Stimulated activated CD8-positive, alpha-beta memory T cell treated with anti-CD3 and anti-CD28 coated beads, Interleukin-7, amount 100 ng/mL, for 48 hours (primary cell): ENCODE results near the gene DRC3.
"Not testable (repeated sequence)": the region's sequence is repeated elsewhere in the genome, so short reads cannot be mapped to it uniquely, and the experiment has no call there.

ENCODE experiments used
- DNase-seq, 2 donors: peaks; one replicate each; pipeline ENCODE4 v3.0.0-alpha.2; 2020; ENCODE audit warnings: low read depth in 1 of 2; ENCODE audit errors: extremely low read depth in 1 of 2

The DRC3 gene

DNA sequence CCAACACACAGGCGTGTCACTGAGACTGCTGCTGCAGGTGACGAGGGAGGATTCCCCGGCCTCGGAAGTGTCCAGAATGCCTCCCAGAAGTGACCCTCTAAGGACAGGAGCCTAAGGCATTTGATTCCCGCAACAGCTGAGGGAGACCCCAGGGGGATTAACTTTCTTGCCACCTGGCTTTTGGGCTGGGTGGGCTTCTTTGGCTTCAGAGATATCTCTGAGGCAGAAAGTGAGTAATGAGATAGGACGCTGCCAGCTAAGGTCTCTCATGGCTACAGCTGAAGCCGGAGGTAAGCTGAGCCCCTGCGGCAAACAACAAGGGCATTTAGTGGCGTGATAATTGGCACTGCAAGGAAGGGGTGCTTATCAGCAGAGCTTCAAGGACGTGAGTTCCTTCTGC, 17.0 kb downstream of the DRC3 start:
- DNase-seq: no peak

DNA sequence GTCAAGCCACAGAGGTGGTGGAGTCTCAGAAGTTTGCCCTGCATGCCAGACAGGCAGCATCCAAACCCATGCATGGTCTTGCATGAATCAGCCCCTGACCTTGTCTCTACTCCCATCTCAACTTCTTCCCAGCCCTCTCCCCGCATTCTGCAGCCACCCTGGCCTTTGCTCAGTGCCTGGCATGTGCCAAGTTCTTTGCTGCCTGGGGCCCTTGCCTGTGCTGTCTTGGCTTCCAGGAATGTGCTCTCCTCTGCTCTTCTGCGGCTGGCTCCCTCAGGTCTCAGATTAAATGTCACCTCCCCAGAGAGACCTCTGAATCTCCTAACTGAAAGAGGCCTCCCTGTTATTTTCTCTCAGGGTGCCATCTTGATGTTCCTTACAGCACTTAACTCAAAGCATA, 17.6 kb downstream of the DRC3 start:
- no peak for DNase-seq

DNA sequence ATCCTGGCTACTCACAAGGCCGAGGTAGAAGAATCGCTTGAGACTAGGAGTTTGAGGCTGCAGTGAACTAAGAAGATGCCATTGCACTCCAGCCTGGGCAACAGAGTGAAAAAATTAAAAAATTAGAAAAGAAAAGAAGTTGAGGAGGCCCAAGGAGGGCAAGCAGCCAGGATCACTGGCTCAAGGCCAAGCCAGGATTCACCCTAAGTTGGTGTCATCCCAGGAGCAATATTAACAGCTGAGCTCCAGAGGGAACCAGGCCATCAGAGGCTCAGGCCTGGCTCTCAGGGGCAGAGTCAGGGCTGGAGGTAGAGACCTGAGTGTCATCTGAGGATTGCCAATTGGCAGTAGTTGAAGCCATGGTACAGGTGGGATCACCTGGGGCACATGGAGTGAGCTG, 20.7 kb downstream of the DRC3 start:
- no peak for DNase-seq

- DNase-seq: no peak
These were observed 21.2 kb downstream of the DRC3 start for GRCh38 chr17:17993852-17994251.

DNA sequence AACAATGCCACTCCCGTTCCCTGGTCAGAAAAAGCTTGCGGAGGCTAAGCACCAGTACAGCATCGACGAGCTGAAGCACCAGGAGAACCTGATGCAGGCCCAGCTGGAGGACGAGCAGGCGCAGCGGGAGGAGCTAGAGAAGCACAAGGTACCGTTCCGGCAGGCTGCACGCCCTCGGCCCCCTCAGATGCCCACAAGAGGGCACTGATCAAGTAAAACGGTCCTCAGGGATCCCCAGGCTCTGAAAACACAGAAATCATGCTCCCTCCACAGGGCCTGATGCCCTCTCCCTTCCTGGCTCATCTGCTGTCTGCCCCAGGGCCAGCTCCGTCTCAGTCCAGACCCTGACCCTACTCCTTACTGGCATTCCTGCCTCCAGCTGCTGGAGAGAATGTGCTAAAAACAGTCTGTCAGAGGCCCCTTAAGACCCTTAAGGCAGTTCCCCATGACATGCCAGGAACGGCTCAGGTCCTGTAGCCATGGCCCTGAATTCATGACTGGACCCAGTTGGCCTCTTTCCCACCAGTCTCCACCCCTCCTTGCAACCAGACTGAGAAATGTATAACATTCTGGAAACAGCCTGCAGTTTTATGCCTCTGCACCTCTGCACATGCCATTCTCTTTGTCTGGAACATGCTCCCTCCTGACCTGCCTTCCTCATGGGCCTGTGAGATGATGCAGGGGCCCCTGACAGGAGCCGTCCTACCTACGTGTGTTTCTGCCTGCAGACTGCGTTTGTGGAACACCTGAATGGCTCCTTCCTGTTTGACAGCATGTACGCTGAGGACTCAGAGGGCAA, 21.8 kb downstream of the DRC3 start:
- no peak for DNase-seq

GRCh38 chr17:17995887-17996286, 23.2 kb downstream of the DRC3 start:
- DNase-seq: not testable (repeated sequence)

- DNase-seq: no peak
These were observed 26.3 kb downstream of the DRC3 start for GRCh38 chr17:17998934-17999333.

DNA sequence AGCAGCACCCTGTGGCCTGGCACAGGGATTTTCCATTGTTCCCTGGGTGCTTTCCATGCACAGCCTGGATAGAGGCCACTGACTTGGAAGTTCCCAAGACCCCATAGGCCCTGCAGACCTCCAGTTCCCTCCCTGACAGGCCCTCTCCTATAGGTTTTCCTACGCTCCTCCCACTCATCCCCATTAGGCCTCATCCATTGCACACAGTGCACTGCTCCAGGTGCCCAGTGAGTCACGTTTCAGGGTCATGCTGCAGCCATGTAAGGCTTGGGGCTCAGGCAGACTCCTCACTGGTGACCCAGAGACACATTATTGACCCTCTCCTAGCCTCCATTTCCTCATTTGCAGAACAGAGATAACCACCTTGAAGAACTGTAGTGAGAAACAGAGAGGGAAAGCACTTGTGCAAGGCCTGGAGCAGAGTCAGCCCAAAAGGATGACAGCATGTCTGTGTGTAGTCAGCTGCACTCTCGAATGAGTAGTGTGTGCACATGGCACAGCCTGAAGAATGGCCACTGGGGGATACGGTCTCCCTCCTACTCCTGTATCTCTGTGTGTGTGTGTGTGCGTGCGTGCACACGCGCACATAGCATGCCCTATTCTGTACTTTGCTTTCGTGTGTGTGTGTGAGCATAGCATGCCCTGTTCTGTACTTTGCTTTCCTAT, 26.8 kb downstream of the DRC3 start:
- DNase-seq: no peak

DNA sequence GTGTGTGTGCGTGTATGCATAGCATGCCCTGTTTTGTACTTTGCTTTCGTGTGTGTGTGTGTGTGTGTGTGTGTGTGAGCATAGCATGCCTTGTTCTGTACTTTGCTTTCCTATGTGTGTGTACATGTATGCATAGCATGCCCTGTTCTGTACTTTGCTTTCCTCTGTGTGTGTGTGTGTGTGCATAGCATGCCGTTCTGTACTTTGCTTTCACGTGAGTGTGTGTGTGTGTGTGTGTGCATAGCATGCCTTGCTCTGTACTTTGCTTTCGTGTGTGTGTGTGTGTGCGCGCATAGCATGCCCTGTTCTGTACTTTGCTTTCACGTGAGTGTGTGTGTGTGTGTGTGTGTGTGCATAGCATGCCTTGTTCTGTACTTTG, 27.4 kb downstream of the DRC3 start:
- DNase-seq: no peak

DNA sequence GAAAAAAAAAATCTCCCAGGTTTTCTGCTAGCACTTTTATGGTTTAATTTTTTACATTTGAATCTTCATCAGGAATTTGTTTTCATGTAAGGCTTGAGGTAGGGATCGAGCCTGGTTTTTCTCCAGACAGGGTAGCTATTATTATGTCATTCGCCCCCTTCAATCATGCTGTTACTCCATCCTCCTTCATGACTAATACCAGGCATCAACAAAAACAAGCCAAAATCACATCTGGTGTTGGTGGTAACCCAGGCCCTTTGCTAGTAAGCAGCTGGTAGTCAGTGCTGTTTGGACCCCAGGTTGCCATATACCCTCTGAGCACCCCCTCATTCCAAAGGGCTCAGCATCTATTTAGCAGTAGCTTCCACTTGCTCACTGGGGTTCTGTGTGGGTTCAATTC, 29.5 kb downstream of the DRC3 start:
- no peak for DNase-seq

DNA sequence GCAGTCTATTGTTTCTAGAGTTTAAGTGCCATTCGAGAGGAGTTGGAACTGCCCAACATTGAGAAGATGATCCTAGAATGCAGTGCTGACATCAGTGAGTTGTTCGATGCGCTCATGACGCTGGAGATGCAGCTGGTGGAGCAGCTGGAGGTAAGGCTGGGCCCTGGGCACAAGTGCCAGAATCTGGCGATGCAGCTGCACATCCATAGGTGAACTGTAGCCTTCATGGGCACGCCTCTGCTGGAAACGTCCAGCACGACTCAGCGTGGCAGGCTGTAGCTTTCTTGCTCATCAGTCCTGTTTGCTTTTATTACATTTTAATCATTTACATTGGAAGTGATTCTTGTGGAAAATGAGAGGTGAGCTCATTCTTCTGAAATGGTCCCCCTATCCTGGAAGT, 31.7 kb downstream of the DRC3 start:
- no peak for DNase-seq

DNA sequence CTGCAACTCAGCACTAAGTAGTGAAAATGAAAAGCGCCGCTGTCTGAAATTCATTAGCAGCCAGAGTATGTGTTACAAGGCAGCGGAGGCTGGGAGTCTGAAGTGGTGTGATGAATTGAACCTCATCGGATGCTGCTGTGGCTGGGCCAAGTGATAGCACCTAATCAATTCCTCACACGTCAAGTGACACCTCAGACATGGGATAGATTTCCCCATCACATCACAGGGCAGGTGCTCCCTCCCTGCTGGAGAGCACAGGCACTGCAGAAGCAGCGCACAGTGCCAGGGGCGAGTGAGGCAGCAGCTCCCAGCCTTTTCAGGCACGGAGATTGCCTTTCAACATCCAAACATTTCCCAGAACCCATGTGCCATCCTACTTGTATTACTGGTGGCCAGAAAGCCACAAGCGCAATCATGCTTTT, 32.2 kb downstream of the DRC3 start:
- DNase-seq: no peak

GRCh38 chr17:18005496-18005895, 32.8 kb downstream of the DRC3 start:
- DNase-seq: no peak

GRCh38 chr17:18006495-18007239, 34.0 kb downstream of the DRC3 start:
- no peak for DNase-seq

DNA sequence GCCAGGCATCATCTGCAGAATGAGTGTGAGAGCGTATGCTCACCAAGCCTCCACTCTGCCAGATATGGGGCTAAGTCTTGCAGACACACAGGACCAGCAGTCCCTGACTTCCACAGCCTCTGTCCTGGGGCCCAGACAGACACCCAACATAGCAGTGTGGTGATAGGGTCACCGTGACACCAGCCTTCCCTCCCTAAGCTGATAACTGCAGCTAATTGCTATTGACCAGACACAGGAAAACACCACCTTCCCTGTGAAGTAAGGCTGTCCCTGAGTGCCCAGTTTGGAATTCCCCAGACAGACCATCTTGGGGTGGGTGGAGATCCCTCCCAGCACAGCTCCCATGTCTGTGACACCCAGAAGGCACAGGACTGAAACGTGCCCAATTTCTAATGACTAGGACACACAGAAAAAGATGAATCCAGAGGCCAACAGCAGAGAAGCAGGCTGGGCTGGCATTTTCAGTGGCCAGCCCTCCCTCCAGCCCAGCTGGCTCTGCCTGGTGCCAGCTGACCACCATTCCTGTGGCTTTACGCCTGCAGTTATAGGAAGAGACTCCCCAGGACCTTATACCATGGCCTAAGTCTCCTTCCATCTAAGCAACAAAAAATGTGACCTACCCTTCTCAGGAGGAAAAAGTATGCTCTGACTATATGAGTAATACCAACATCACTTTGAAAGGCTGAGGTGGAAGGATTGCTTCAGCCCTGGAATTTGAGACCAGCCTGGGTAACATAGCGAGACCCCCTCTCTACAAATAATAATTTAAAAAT, 36.0 kb downstream of the DRC3 start:
- no peak for DNase-seq

- DNase-seq: no peak
These were observed 37.2 kb downstream of the DRC3 start for GRCh38 chr17:18009609-18010420.

DNA sequence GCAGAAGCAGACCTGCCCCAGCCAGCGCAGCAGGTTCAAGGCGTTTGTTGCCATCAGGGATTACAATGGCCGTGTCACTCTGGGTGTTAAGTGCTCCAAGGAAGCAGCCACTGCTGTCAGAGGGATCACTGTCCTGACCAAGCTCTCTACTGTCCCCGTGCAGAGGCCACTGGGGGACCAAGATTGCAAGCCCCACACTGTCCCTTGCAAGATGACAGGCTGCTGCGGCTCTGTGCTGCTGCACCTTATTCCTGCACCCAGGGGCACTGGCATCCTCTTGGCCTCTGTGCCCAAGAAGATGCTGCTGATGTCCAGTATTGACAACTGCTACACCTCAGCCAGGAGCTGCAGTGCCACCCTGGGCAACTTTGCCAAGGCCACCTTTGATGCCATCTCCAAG, 38.6 kb downstream of the DRC3 start:
- DNase-seq: no peak

- DNase-seq: no peak
These were observed 41.3 kb downstream of the DRC3 start for GRCh38 chr17:18014006-18014405.

- DNase-seq: no peak
These were observed 42.9 kb downstream of the DRC3 start for GRCh38 chr17:18015593-18015992.

GRCh38 chr17:18016426-18016825, 43.8 kb downstream of the DRC3 start:
- DNase-seq: no peak
